Testis (tissue), 2 donors: ENCODE data around the gene CTF1.

Experiments used
- CTCF ChIP-seq, 3 experiments: fragments of 450-650 bp in 2 of 3; fragments of 200-600 bp in 1 of 3; sonication (generic) in 1 of 3; IDR thresholded peaks; one replicate each; pipeline ENCODE4 v1.5.1; 2016 to 2019; ENCODE audit warnings: antibody characterized with exemption in 3 of 3, mild to moderate bottlenecking in 2 of 3, moderate library complexity in 1 of 3
- POLR2A ChIP-seq: fragments of 450-650 bp; IDR thresholded peaks from one replicate; pipeline ENCODE4 v1.6.1; 2017; ENCODE audit warnings: antibody characterized with exemption, mild to moderate bottlenecking, moderate library complexity

GRCh38 chr16:30947859-30948666 lies 51.6 kb downstream of the CTF1 start:
- TF ChIP-seq CTCF (IDR thresholded peaks at IDR 0.05) (no peak), POLR2A (no peak)
